HG02623 (cell line): ENCODE measurements around the gene MAP9.
A peak's percentile ranks its signal among the peaks of the same experiment; 100 is the strongest.
"Not testable (repeated sequence)": the region's sequence is repeated elsewhere in the genome, so short reads cannot be mapped to it uniquely, and the experiment has no call there.

Source experiments
- ATAC-seq: cut with Tn5 transposase; IDR thresholded peaks from one replicate; pipeline ENCODE4 v1.9.1; 2021; ENCODE audit warnings: moderate library complexity; ENCODE audit not compliant: unreplicated experiment

The MAP9 gene

GRCh38 chr4:155376387-155377268 lies at the start of gene MAP9:
Gene MAP9 (minus strand): TSS chr4:155376965. CDS start chr4:155375850, 1,115 bp downstream.
- peak; percentile 99 for ATAC-seq

- not testable (repeated sequence) for ATAC-seq
Observed at GRCh38 chr4:155424778-155425177, 48.0 kb upstream of the MAP9 start.

GRCh38 chr4:155423671-155424070 lies 46.9 kb upstream of the MAP9 start:
- ATAC-seq, result no peak

- ATAC-seq, result no peak
Observed at GRCh38 chr4:155419266-155419665, 42.5 kb upstream of the MAP9 start.

- ATAC-seq, result no peak
Observed at GRCh38 chr4:155415662-155416061, 38.9 kb upstream of the MAP9 start.

GRCh38 chr4:155413451-155413850 lies 36.7 kb upstream of the MAP9 start:
- no peak for ATAC-seq

GRCh38 chr4:155411546-155411945 lies 34.8 kb upstream of the MAP9 start:
- ATAC-seq, result no peak

- no peak for ATAC-seq
Observed at GRCh38 chr4:155408796-155409195, 32.0 kb upstream of the MAP9 start.

- no peak for ATAC-seq
Observed at GRCh38 chr4:155407480-155407879, 30.7 kb upstream of the MAP9 start.

GRCh38 chr4:155405059-155405458 lies 28.3 kb upstream of the MAP9 start:
- ATAC-seq, result no peak

- no peak for ATAC-seq
Observed at GRCh38 chr4:155403886-155404285, 27.1 kb upstream of the MAP9 start.

- no peak for ATAC-seq
Observed at GRCh38 chr4:155402941-155403340, 26.2 kb upstream of the MAP9 start.

GRCh38 chr4:155400893-155401292 lies 24.1 kb upstream of the MAP9 start:
- no peak for ATAC-seq

GRCh38 chr4:155399974-155400697 lies 23.4 kb upstream of the MAP9 start:
- ATAC-seq, result no peak

- ATAC-seq, result no peak
Observed at GRCh38 chr4:155392481-155393184, 15.9 kb upstream of the MAP9 start.

- ATAC-seq, result no peak
Observed at GRCh38 chr4:155391932-155392331, 15.2 kb upstream of the MAP9 start.

- ATAC-seq, result no peak
Observed at GRCh38 chr4:155388162-155388561, 11.4 kb upstream of the MAP9 start.

GRCh38 chr4:155383541-155383940 lies 6.8 kb upstream of the MAP9 start:
- ATAC-seq, result no peak

- ATAC-seq, result no peak
Observed at GRCh38 chr4:155377276-155377675, 511 bp upstream of the MAP9 start.

- ATAC-seq, result no peak
Observed at GRCh38 chr4:155371432-155372043, 5.2 kb downstream of the MAP9 start.

- ATAC-seq, result peak; percentile 68
Observed at GRCh38 chr4:155367608-155368007, 9.2 kb downstream of the MAP9 start.
